Muscle layer of duodenum (tissue), 2 donors: Measurements from ENCODE around the gene TEAD3.

Source experiments
- H3K27ac ChIP-seq: one replicate; pipeline ENCODE4 v1.7.0; 2013; ENCODE audit warnings: mild to moderate bottlenecking, low read length
- H3K27me3 ChIP-seq: one replicate; pipeline ENCODE4 v1.7.0; 2013; ENCODE audit warnings: low read depth, mild to moderate bottlenecking, control low read depth, low read length
- H3K36me3 ChIP-seq, 2 donors: one replicate each; pipeline ENCODE4 v1.7.0; 2013; ENCODE audit warnings: low read length in 2 of 2, control low read depth in 1 of 2, mild to moderate bottlenecking in 1 of 2; ENCODE audit not compliant: insufficient read depth in 2 of 2, control insufficient read depth in 1 of 2
- H3K4me1 ChIP-seq, 2 donors: one replicate each; pipeline ENCODE4 v1.7.0; 2013; ENCODE audit warnings: low read length in 2 of 2, mild to moderate bottlenecking in 2 of 2, control low read depth in 1 of 2, moderate library complexity in 1 of 2; ENCODE audit not compliant: insufficient read depth in 2 of 2, control insufficient read depth in 1 of 2
- H3K4me3 ChIP-seq, 2 donors: one replicate each; pipeline ENCODE4 v1.7.0; 2013; ENCODE audit warnings: low read length in 2 of 2, low read depth in 1 of 2, mild to moderate bottlenecking in 1 of 2
- H3K9me3 ChIP-seq, 2 donors: one replicate each; pipeline ENCODE4 v1.7.0; 2013; ENCODE audit warnings: low read length in 2 of 2, control low read depth in 1 of 2, mild to moderate bottlenecking in 1 of 2; ENCODE audit not compliant: control insufficient read depth in 1 of 2
- donor health status: healthy.

TEAD3 gene

DNA sequence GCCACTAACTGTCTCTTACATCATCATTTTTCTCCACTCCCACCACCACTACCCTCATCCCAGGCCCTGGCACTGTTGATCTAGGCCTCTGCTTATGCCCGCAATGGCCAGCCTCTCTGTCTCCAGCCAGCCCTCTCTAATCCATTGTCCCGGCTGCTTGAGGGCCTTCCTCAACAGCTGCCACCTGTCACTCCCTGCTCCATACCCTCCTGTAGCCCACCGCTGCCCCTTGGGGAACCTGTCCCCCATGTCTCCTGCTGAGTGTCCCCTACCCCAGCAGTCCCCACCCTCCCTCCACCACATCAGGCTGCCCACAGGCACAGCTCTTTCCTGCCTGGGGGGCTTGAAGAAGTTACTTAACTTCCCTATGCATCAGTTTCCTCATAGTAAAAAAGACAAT is 13.4 kb downstream of the TEAD3 start:
- Histone ChIP-seq H3K9me3 (no peaks in the 10 kb centered on the region), H3K4me1 (peaks cover 6 to 54% of the 10 kb centered on the region in 2 donors), H3K27me3 (no peaks in the 10 kb centered on the region), H3K36me3 (peaks cover 9 to 31% of the 10 kb centered on the region in 2 donors), H3K27ac (no peak overlapping the region), H3K4me3 (no peak overlapping the region)

DNA sequence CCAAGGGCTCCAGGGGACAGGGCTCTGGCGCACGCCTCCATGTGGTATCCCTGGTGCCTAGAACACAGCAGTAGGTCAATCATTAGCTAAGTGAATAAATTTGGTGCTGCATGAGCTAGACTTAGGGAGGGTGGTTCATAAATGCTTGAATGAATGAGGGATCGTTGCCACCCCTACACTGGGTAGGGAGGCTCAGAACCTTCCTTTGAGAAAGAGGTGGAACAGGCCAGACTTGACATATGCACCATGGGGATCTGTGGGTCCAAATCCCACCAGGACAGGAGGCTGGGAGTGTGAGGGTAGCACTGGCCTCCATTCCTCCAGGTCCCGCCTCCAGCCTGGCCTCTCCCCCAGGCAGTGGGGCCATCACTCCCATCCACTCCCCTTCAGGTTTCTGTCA is 13.8 kb downstream of the TEAD3 start:
- Histone ChIP-seq H3K27me3 (no peaks in the 10 kb centered on the region), H3K9me3 (no peaks in the 10 kb centered on the region), H3K4me3 (no peak overlapping the region), H3K27ac (no peak overlapping the region), H3K36me3 (peaks cover 12 to 35% of the 10 kb centered on the region in 2 donors), H3K4me1 (peaks cover 5 to 49% of the 10 kb centered on the region in 2 donors)

DNA sequence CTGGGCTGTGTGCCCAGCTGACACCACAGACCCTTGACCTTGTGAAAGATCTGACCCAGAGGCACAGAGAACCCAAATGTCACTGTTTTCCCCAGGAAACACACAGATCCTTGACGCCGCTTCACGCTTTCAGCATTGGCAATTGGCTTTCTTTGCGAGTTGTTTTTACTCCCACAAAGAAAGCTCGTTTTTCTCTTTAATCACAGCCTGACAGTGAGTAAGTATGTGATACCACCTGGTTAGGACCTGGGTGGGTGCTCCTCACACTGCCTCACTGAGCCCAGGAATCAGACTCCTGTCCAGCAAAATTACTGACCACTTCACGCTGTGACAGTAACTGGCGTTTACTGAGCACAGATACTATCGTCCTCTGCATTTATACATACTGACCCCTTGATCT is 15.7 kb downstream of the TEAD3 start:
- H3K9me3 ChIP-seq, result no peaks in the 10 kb centered on the region
- no peaks in the 10 kb centered on the region for H3K27me3 ChIP-seq
- no peak overlapping the region for H3K27ac ChIP-seq
- H3K4me3 ChIP-seq, result no peak overlapping the region
- H3K4me1 ChIP-seq, result peaks cover 0 to 34% of the 10 kb centered on the region in 2 donors
- peaks cover 12 to 47% of the 10 kb centered on the region in 2 donors for H3K36me3 ChIP-seq

DNA sequence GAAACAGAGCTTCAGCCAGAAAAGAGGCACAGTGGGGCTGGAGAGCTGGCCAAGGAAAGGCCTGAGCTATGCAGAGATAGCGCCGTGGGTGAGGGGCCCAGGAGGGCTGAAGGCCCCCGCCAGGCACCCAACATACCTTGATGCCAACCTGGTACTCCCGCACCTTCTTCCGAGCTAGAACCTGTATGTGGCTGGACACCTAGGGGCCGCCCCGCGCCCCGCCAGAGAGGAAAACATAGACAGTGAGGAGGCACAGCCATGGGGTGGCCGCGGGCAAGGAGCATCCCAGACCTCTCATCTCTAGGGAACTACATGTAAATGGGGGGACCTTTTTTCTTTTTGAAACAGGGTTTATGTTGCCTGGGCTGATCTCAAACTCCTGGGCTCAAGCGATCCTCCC is 16.7 kb downstream of the TEAD3 start:
- H3K27ac ChIP-seq, result no peak overlapping the region
- peaks cover 0 to 23% of the 10 kb centered on the region in 2 donors for H3K4me1 ChIP-seq
- H3K27me3 ChIP-seq, result no peaks in the 10 kb centered on the region
- no peak overlapping the region for H3K4me3 ChIP-seq
- peaks cover 12 to 57% of the 10 kb centered on the region in 2 donors for H3K36me3 ChIP-seq
- no peaks in the 10 kb centered on the region for H3K9me3 ChIP-seq

DNA sequence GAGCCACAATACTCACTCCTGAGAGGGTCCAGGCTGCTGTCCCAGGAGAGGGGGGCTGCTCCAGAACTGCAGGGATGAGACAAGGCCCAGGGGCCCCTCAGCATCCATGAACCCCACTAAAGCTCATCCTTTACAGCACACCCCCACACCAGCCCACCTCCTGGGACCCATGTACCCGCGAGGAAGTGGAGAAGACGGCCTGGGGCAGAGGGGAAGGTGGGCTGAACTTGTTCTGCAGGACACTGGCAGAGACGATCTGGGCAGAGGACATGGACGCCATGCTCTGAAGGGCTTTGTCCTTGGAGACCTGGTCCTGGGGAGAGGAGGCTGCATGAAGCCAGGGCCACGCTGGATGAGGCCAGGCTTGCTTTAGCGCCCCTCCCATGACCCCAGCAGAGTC is 18.6 kb downstream of the TEAD3 start:
- Histone ChIP-seq H3K36me3 (peaks cover 7 to 64% of the 10 kb centered on the region in 2 donors), H3K4me1 (peaks cover 0 to 7% of the 10 kb centered on the region in 2 donors), H3K9me3 (no peaks in the 10 kb centered on the region), H3K27me3 (no peaks in the 10 kb centered on the region), H3K4me3 (no peak overlapping the region), H3K27ac (no peak overlapping the region)

DNA sequence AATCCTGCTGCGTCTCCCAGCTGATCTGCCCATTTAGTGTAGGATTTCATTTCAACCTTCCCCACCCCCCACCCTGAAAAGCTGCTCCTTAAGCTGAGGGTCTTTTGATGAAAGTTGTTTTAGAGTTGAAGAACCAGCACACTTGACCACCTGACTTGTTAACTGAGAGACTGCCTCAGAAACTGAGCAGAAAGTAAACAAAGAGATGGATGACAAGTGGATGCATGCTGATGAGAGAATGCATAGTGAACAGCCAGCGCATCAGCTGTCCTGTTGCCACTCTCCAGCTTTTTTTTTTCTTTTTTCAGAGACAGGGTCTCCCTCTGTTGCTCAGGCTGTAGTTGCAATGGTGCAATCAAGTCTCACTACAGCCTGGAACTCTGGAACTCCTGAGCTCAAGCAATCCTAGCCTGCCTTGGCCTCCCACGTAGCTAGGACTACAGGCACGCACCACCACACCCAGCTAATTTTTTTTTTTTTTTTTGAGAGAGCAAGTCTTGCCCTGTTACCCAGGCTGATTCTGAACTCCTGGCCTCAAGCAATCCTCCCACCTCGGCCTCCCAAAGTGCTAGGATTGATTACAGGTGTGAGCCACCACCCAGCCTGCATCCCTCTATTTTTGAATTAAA is 19.2 kb downstream of the TEAD3 start:
- peaks cover 9 to 67% of the 10 kb centered on the region in 2 donors for H3K36me3 ChIP-seq

DNA sequence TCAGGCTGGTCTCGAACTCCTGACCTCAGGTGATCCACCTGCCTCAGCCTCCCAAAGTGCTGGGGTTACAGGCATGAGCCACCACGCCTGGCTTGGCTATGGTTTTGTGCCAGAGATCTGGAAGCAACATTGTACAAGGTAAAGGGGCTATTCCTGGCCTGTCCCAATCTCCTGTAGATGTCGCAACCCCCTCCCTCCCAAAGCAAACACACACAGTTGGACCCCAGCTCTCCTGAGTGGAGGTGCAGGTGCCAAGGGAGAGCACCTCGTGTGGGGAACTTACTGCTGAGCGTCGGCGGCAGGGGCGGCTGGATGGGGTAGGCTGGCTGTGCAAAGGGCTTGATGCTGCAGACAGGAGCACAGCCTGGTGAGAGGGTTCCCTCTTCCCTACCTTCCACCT is 19.9 kb downstream of the TEAD3 start:
- peaks cover 9 to 72% of the 10 kb centered on the region in 2 donors for H3K36me3 ChIP-seq
- no peak overlapping the region for H3K27ac ChIP-seq
- H3K4me1 ChIP-seq, result peaks cover 4 to 12% of the 10 kb centered on the region in 2 donors
- no peak overlapping the region for H3K4me3 ChIP-seq
- no peaks in the 10 kb centered on the region for H3K27me3 ChIP-seq
- no peaks in the 10 kb centered on the region for H3K9me3 ChIP-seq

More for the DNA sequence above, 19.2 kb downstream of the TEAD3 start:
- no peaks in the 10 kb centered on the region for H3K27me3 ChIP-seq
- H3K4me3 ChIP-seq, result no peak overlapping the region
- no peaks in the 10 kb centered on the region for H3K9me3 ChIP-seq
- peaks cover 0 to 6% of the 10 kb centered on the region in 2 donors for H3K4me1 ChIP-seq
- no peak overlapping the region for H3K27ac ChIP-seq

DNA sequence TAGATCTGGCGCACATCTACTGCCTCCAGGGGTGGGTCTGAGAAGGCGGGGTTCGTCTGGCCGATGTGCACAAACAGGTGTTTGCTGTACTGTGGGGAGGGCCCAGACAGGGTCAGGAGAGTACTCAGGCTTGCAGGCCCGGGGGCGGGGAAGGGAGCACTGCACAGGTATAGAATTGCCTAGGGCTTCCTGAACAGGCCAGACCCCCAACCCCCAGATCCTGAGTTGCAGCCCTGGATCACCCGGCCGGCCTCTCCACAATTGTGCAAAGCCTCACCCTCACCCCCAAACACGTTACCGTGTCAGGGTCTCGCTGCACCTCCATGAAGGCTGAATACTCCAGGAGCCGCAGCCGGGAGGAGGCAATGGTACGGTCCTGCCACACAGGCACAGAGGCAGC is 20.9 kb downstream of the TEAD3 start:
- H3K9me3 ChIP-seq, result no peaks in the 10 kb centered on the region
- H3K27ac ChIP-seq, result no peak overlapping the region
- H3K27me3 ChIP-seq, result no peaks in the 10 kb centered on the region
- H3K4me1 ChIP-seq, result peaks cover 5 to 17% of the 10 kb centered on the region in 2 donors
- peaks cover 9 to 76% of the 10 kb centered on the region in 2 donors for H3K36me3 ChIP-seq
- H3K4me3 ChIP-seq, result no peak overlapping the region

DNA sequence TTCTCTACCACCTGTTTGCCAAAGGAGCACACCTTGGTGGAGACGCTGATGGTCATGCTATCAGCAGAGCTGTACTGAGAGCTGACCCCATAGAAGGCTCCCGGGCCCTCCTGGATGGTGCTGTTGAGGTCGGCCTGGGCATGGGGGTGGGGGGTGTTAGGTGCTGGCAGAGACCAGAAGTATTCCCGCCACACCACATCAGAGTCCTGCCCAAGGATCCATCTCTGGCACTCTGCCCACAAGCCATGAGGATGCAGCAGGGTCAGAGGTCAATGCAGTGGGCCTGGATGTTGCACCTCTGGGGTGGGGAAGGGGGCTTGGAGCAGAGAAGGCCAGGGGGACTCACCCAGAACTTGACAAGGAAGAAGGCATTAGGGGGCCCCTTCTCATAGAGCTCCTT is 21.3 kb downstream of the TEAD3 start:
- Histone ChIP-seq H3K27me3 (no peaks in the 10 kb centered on the region), H3K4me1 (peaks cover 5 to 22% of the 10 kb centered on the region in 2 donors), H3K27ac (no peak overlapping the region), H3K9me3 (no peaks in the 10 kb centered on the region), H3K4me3 (no peak overlapping the region), H3K36me3 (peaks cover 9 to 74% of the 10 kb centered on the region in 2 donors)

DNA sequence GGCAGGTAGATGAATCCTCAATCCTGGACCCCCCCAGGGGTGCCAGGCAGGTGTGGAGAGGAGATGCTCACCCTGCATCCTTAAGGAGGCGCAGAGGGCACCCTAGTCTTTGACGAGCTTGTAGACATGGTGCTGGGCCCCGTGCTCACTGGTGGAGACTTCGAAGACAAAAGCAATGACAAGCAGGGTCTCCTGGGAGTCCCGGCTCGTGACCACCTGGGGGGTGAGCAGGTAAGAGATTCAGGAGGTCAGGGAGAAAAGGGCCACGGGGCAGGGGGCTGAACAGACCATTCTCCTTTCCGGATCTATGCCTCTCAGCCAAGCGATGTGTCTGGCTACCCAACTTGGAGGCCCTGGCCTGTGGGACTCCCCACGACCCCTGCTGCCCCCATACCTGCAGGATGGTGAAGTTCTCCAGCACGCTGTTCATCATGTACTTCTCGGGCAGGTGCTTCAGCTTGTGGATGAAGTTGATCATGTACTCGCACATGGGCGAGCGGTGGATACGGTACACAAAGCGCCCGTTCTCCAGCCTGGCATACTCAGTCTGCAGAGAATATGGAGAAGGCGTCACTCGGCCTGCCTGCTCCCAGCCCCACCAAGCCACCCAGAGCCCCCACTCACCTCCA is 21.8 kb downstream of the TEAD3 start:
- H3K36me3 ChIP-seq, result peaks cover 13 to 69% of the 10 kb centered on the region in 2 donors
- no peak overlapping the region for H3K4me3 ChIP-seq
- H3K4me1 ChIP-seq, result peaks cover 9 to 27% of the 10 kb centered on the region in 2 donors
- no peaks in the 10 kb centered on the region for H3K9me3 ChIP-seq
- no peak overlapping the region for H3K27ac ChIP-seq
- no peaks in the 10 kb centered on the region for H3K27me3 ChIP-seq

DNA sequence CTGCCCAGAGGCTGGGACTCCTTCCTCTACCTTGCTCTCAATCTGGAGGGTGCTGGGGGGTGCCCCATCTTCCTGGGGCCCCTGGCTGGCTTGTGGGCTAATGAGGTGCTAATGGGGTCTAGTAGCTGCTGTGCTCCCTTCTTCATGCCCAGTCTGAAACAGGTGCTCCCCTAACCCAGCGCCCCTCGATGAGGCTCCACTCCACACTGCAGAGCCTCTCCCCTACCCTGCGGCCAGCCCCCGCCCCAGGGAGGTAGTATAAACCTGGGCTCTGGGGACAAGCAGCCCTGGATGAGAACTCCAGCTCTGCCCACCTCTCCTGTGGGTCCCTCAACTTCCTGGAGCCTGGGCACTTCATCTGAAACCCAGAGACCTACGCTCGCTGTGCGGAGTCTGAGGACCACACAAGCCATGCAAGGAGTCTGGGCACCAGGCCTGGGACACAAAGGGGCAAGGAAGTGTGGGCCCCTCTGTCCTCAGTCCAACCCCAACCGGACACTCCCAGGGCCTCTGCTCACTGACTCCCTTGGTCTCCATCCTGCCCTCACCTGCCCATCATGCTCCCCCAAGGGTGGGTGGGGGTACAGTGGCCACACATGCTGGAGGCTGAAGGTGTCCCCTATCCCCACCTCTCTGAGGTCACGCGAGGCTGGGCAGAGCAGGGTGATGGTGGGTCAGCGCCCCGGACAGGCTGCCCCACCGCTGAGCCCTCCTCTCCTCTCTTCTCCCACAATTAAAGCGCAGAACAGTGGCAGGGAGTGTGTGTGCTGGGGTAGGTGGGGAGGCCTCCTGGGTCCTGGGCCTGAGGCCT is 22.5 kb downstream of the TEAD3 start:
- Histone ChIP-seq H3K4me1 (peaks cover 11 to 34% of the 10 kb centered on the region in 2 donors), H3K36me3 (peaks cover 19 to 62% of the 10 kb centered on the region in 2 donors), H3K27me3 (no peaks in the 10 kb centered on the region), H3K4me3 (no peak overlapping the region), H3K27ac (no peak overlapping the region), H3K9me3 (no peaks in the 10 kb centered on the region)
